ENCODE results near the gene MS4A8.

The MS4A8 gene

GRCh38 chr11:60763692-60764369 is 64.4 kb downstream of the MS4A8 start:
- DNase-seq (ENCODE audit: low read depth, low spot score) = no peak

GRCh38 chr11:60764879-60765278 is 65.5 kb downstream of the MS4A8 start:
- DNase-seq (ENCODE audit: low read depth, low spot score) = no peak

GRCh38 chr11:60765355-60765754 is 65.9 kb downstream of the MS4A8 start:
- DNase-seq (ENCODE audit: low read depth, low spot score) = no peak
